Chondrocyte (in vitro differentiated cells): ENCODE results near the gene S100PBP. TPM values are rescaled to one million over a fixed set of nuclear protein-coding genes. Genes with fewer than 3 reads are reported as not detected.

ENCODE experiments used
- DNase-seq: peaks from one replicate; pipeline ENCODE4 v3.0.0; 2021; ENCODE audit warnings: mixed read lengths, low spot score
- H3K27ac Mint-ChIP-seq: one replicate; pipeline ENCODE4 v1.8.0; 2021; ENCODE audit warnings: mild to moderate bottlenecking, moderate library complexity, mixed read lengths; ENCODE audit not compliant: unreplicated experiment
- H3K27me3 Mint-ChIP-seq: 2 replicates; pipeline ENCODE4 v1.8.0; 2021; ENCODE audit warnings: low read depth, mixed read lengths
- H3K36me3 Mint-ChIP-seq: 2 replicates; pipeline ENCODE4 v1.8.0; 2021; ENCODE audit warnings: low read depth, mixed read lengths
- H3K4me1 Mint-ChIP-seq: 2 replicates; pipeline ENCODE4 v1.8.0; 2021; ENCODE audit warnings: low read depth, mild to moderate bottlenecking, mixed read lengths
- H3K4me3 Mint-ChIP-seq: one replicate; pipeline ENCODE4 v1.8.0; 2021; ENCODE audit warnings: mild to moderate bottlenecking, moderate library complexity, mixed read lengths; ENCODE audit not compliant: unreplicated experiment
- H3K9me3 Mint-ChIP-seq: 2 replicates; pipeline ENCODE4 v1.8.0; 2021; ENCODE audit warnings: low read depth, mixed read lengths
- CTCF ChIP-seq: fragments of 200-600 bp; sonication (generic); IDR thresholded peaks from 2 replicates; pipeline ENCODE4 v1.5.0; 2021; ENCODE audit warnings: antibody characterized with exemption, mild to moderate bottlenecking, moderate library complexity
- total RNA-seq: library from RNA; stranded (reverse); gene quantifications from 3 replicates; pipeline ENCODE4 v1.2.1, GENCODE V29; 2021

S100PBP gene
- total RNA-seq, 1 donor from 2014 or later = 40.5 TPM

DNA sequence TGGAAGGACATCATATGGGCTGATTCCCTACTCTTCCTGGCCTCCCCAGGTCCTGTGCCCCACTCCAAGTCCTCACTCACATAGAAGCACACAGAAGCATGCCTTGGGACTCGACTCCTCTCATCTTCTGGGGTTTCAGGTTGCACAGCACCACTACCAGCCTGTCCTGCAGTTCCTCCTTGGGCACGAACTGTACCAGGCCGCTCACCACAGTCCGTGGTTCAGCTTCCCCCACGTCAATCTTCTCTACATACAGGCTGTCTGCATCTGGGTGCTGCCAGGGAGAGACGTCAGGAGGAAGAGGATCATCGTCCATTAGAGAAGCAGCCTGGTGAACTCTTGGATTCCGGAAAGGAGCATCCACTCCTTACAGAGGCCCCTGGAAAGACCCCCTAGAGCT, 37.4 kb upstream of the S100PBP start:
- no peaks in the 10 kb centered on the region for H3K9me3 Mint-ChIP-seq
- peaks cover 42% of the 10 kb centered on the region for H3K36me3 Mint-ChIP-seq
- H3K27ac Mint-ChIP-seq = no peak overlapping the region
- H3K27me3 Mint-ChIP-seq = no peaks in the 10 kb centered on the region
- H3K4me3 Mint-ChIP-seq = no peak overlapping the region
- TF ChIP-seq CTCF = no peak
- H3K4me1 Mint-ChIP-seq = peaks cover 23% of the 10 kb centered on the region
- no peak for DNase-seq

DNA sequence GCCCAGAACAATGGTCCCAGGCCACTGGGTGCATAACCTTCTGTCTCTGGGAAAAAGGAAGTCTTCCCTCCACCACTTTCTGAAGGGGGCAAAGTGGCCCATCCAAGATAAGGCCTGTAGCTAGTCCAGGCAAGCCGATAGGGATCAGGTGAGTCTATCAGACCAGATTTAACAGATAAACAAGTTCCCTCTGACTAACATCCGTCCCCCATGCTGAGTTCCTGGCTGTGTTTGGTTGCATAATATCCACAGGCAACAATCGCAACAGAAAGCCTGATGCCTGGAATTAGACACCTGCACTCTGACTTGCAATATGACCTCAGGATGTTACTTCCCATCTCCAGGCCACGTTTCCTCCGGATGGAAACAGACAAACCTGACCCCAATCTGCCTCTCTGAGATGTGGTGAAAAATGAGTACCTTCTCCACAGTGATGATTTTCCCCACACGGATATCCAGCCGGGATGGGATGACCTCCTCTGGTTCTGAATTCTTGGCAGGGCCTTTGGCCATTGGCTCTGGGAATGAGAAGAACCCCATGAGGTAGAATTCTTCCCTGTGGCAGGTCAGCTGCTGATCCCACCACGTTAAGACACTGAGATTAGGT, 36.7 kb upstream of the S100PBP start:
- no peak for DNase-seq
- no peak for TF ChIP-seq CTCF
- no peaks in the 10 kb centered on the region for H3K9me3 Mint-ChIP-seq
- H3K4me1 Mint-ChIP-seq = peaks cover 16% of the 10 kb centered on the region
- no peak overlapping the region for H3K27ac Mint-ChIP-seq
- peaks cover 41% of the 10 kb centered on the region for H3K36me3 Mint-ChIP-seq
- no peaks in the 10 kb centered on the region for H3K27me3 Mint-ChIP-seq
- no peak overlapping the region for H3K4me3 Mint-ChIP-seq

DNA sequence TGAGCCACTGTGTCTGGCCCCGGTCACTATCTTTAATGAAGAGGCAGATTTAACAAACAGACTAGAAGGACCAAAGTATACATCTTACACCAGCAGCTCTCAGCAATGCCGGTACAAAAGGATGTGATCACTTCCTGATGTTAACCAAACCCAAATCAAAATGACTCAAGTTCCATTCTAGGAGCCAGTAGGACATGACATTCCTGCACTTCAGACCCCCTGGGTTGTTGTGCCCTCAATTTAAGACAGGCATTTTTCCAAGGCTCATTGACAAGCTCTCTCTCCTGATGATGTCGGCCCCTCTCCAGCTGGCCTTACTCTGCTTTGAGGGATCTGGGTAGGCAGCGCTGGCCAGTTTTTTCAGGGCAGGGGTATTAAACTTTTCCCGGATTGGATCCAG, 35.4 kb upstream of the S100PBP start:
- TF ChIP-seq CTCF = no peak
- Mint-ChIP-seq H3K36me3 (peaks cover 45% of the 10 kb centered on the region), H3K4me1 (peaks cover 7% of the 10 kb centered on the region), H3K9me3 (no peaks in the 10 kb centered on the region), H3K27ac (no peak overlapping the region), H3K27me3 (no peaks in the 10 kb centered on the region), H3K4me3 (no peak overlapping the region)
- DNase-seq = no peak

- Mint-ChIP-seq H3K9me3 (no peaks in the 10 kb centered on the region), H3K27ac (peak overlapping the region; percentile 8), H3K27me3 (no peaks in the 10 kb centered on the region)
Measured at GRCh38 chr1:32783851-32784250, 33.6 kb upstream of the S100PBP start.

DNA sequence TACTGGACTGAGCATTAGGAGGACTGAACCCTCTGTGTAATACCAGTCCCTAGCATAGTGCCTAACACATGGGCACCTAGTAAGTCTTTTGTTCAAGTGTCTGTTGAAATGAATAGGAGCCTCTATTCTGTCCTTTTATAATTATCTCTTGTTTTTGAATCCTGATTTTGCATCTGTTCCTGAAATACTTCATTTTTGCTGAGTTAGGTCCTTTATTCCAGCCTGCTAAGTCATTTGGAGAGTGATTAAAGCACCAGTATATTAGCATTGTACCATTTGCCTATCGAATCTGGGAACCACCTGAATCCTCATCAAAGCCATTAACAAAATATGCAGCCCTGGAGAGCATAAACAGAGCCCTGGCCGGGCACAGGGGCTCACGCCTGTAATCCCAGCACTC, 32.6 kb upstream of the S100PBP start:
- no peaks in the 10 kb centered on the region for H3K9me3 Mint-ChIP-seq
- H3K27me3 Mint-ChIP-seq = no peaks in the 10 kb centered on the region
- H3K36me3 Mint-ChIP-seq = peaks cover 37% of the 10 kb centered on the region
- no peak overlapping the region for H3K4me3 Mint-ChIP-seq
- no peak for TF ChIP-seq CTCF
- H3K27ac Mint-ChIP-seq = no peak overlapping the region
- DNase-seq = no peak
- peaks cover 7% of the 10 kb centered on the region for H3K4me1 Mint-ChIP-seq

More at GRCh38 chr1:32783851-32784250, 33.6 kb upstream of the S100PBP start:
- Mint-ChIP-seq H3K4me3 (no peak overlapping the region), H3K36me3 (peaks cover 45% of the 10 kb centered on the region), H3K4me1 (peaks cover 7% of the 10 kb centered on the region)
- no peak for TF ChIP-seq CTCF
- no peak for DNase-seq
